H1 (cell line): ENCODE results near the gene AGBL5. TPM values are rescaled to one million over a fixed set of nuclear protein-coding genes. Genes with fewer than 3 reads are reported as not detected.
A peak's percentile ranks its signal among the peaks of the same experiment; 100 is the strongest.

Experiments
- CTCF ChIA-PET: fragments of 300-600 bp; sonication (Branson Sonifier 250); formaldehyde crosslinking; loops from one replicate; lab custom pipeline; 2021; ENCODE audit not compliant: partially characterized antibody; lab: Charles Lee
- POLR2A ChIA-PET: fragments of 300-600 bp; sonication (Branson Sonifier 250); formaldehyde crosslinking; loops from one replicate; lab custom pipeline; 2021; ENCODE audit warnings: inconsistent platforms; ENCODE audit not compliant: partially characterized antibody; lab: Charles Lee
- DNase-seq, 2 experiments: peaks; one replicate each; pipeline versions ENCODE4 v3.0.0 to v3.0.0-alpha.2; 2010 to 2022; ENCODE audit warnings: low spot score in 2 of 2, low read depth in 1 of 2, mixed read lengths in 1 of 2
- FAIRE-seq: peaks from 2 replicates; lab custom pipeline; 2011; peaks lifted over from hg19 to GRCh38; lab: Jason Lieb, UNC
- H2AFZ ChIP-seq: 2 replicates; pipeline ENCODE4 v1.8.1; 2012; ENCODE audit warnings: low read length, inconsistent platforms
- H2AK5ac ChIP-seq: 2 replicates; pipeline ENCODE4 v1.6.1; 2013; ENCODE audit warnings: low read depth, low read length
- H2BK120ac ChIP-seq: replicated peaks from 2 replicates; pipeline ENCODE3; 2013; ENCODE audit warnings: low read depth, low read length, inconsistent platforms
- H2BK12ac ChIP-seq: 2 replicates; pipeline ENCODE4 v1.6.1; 2013; ENCODE audit warnings: low read depth, low read length
- H2BK15ac ChIP-seq: 2 replicates; pipeline ENCODE4 v1.6.1; 2013; ENCODE audit warnings: low read length
- H2BK20ac ChIP-seq: 2 replicates; pipeline ENCODE4 v1.6.1; 2013; ENCODE audit warnings: low read length
- H2BK5ac ChIP-seq: 2 replicates; pipeline ENCODE4 v1.6.1; 2013; ENCODE audit warnings: low read depth, low read length
- H3K14ac ChIP-seq: 2 replicates; pipeline ENCODE4 v1.6.1; 2013; ENCODE audit warnings: inconsistent platforms; ENCODE audit not compliant: insufficient read length
- H3K18ac ChIP-seq: 2 replicates; pipeline ENCODE4 v1.6.1; 2013; ENCODE audit warnings: low read length; ENCODE audit errors: extremely low read depth
- H3K23ac ChIP-seq: 2 replicates; pipeline ENCODE4 v1.6.1; 2013; ENCODE audit warnings: inconsistent platforms; ENCODE audit not compliant: insufficient read length
- H3K23me2 ChIP-seq: 2 replicates; pipeline ENCODE4 v1.6.1; 2013; ENCODE audit warnings: low read depth, low read length
- H3K27ac ChIP-seq: 2 replicates; pipeline ENCODE4 v1.6.1; 2011; ENCODE audit warnings: low read depth, low read length, inconsistent platforms
- H3K27me3 ChIP-seq, 4 experiments: replicated peaks in 1 of 4; 1 replicate in 1 of 4; 2 replicates in 3 of 4; pipeline versions ENCODE4 v1.6.1 to v1.8.1; 2011 to 2013; ENCODE audit warnings: low read length in 3 of 4, mild to moderate bottlenecking in 3 of 4, inconsistent platforms in 2 of 4, mixed read lengths in 2 of 4, moderate library complexity in 1 of 4; ENCODE audit not compliant: control insufficient read depth in 3 of 4, insufficient read depth in 3 of 4; ENCODE audit errors: extremely low read depth in 1 of 4
- H3K36me3 ChIP-seq, 4 experiments: 2 replicates each; pipeline versions ENCODE4 v1.6.1 to v1.8.1; 2011 to 2013; ENCODE audit warnings: mild to moderate bottlenecking in 4 of 4, low read length in 3 of 4, moderate library complexity in 2 of 4, control low read depth in 1 of 4, inconsistent platforms in 1 of 4; ENCODE audit not compliant: insufficient read depth in 4 of 4, control insufficient read depth in 2 of 4
- H3K4ac ChIP-seq: replicated peaks from 2 replicates; pipeline ENCODE3; 2013; ENCODE audit warnings: low read length, low read depth, mixed read lengths, inconsistent platforms; ENCODE audit not compliant: insufficient read length
- H3K4me1 ChIP-seq, 4 experiments: replicated peaks in 1 of 4; 1 replicate in 1 of 4; 2 replicates in 3 of 4; pipeline versions ENCODE4 v1.6.1 to v1.8.1; 2011 to 2013; ENCODE audit warnings: low read length in 3 of 4, inconsistent platforms in 2 of 4, mixed read lengths in 1 of 4; ENCODE audit not compliant: insufficient read depth in 4 of 4, control insufficient read depth in 3 of 4
- H3K4me2 ChIP-seq, 2 experiments: 2 replicates each; pipeline versions ENCODE4 v1.6.1 to v1.8.1; 2011 to 2013; ENCODE audit warnings: low read depth in 2 of 2, low read length in 2 of 2, control low read depth in 1 of 2, inconsistent platforms in 1 of 2, mild to moderate bottlenecking in 1 of 2; ENCODE audit not compliant: insufficient read depth in 1 of 2
- H3K4me3 ChIP-seq, 4 experiments: fragments of 200-600, 300-600 bp in 1 of 4; sonication (generic), shearing (Covaris generic), sonication (Bioruptor Twin) in 1 of 4; 2 replicates each; pipeline versions ENCODE4 v1.5.1 to v1.8.1; 2011 to 2016; ENCODE audit warnings: low read length in 4 of 4, low read depth in 3 of 4, control low read depth in 2 of 4, inconsistent platforms in 2 of 4, mild to moderate bottlenecking in 2 of 4, mixed read lengths in 1 of 4, moderate library complexity in 1 of 4; ENCODE audit not compliant: insufficient read depth in 2 of 4; ENCODE audit errors: extremely low read depth in 1 of 4
- H3K56ac ChIP-seq: replicated peaks from 2 replicates; pipeline ENCODE3; 2013; ENCODE audit warnings: low read depth, mild to moderate bottlenecking, mixed read lengths, low read length, inconsistent platforms; ENCODE audit not compliant: insufficient read length
- H3K79me1 ChIP-seq: 2 replicates; pipeline ENCODE4 v1.6.1; 2013; ENCODE audit warnings: low read depth, low read length, control low read depth
- H3K79me2 ChIP-seq, 2 experiments: 2 replicates each; pipeline versions ENCODE4 v1.6.1 to v1.8.1; 2012 to 2013; ENCODE audit warnings: low read length in 2 of 2, mild to moderate bottlenecking in 2 of 2, inconsistent platforms in 1 of 2; ENCODE audit not compliant: insufficient read depth in 2 of 2, control insufficient read depth in 1 of 2
- H3K9ac ChIP-seq, 4 experiments: replicated peaks in 1 of 4; 1 replicate in 1 of 4; 2 replicates in 3 of 4; pipeline versions ENCODE4 v1.6.1 to v1.8.1; 2011 to 2013; ENCODE audit warnings: low read depth in 3 of 4, low read length in 3 of 4, control low read depth in 2 of 4, mild to moderate bottlenecking in 2 of 4, moderate library complexity in 2 of 4, inconsistent platforms in 1 of 4; ENCODE audit errors: extremely low read depth in 1 of 4
- H3K9me3 ChIP-seq, 2 experiments: 2 replicates each; pipeline versions ENCODE4 v1.6.1 to v1.8.1; 2012 to 2013; ENCODE audit warnings: mild to moderate bottlenecking in 2 of 2, moderate library complexity in 2 of 2, control low read depth in 1 of 2, inconsistent platforms in 1 of 2, low read depth in 1 of 2, low read length in 1 of 2, mixed read lengths in 1 of 2; ENCODE audit not compliant: insufficient read depth in 2 of 2
- H4K20me1 ChIP-seq, 2 experiments: replicated peaks in 1 of 2; 2 replicates each; pipeline versions ENCODE3 to v1.8.1; 2011 to 2013; ENCODE audit warnings: inconsistent platforms in 2 of 2, low read length in 2 of 2, mild to moderate bottlenecking in 1 of 2; ENCODE audit not compliant: insufficient read depth in 2 of 2, control insufficient read depth in 1 of 2
- H4K5ac ChIP-seq: 2 replicates; pipeline ENCODE4 v1.6.1; 2013; ENCODE audit warnings: low read length, low read depth, mixed read lengths, inconsistent platforms; ENCODE audit not compliant: insufficient read length
- H4K8ac ChIP-seq: 2 replicates; pipeline ENCODE4 v1.8.0; 2013; ENCODE audit warnings: mild to moderate bottlenecking, moderate library complexity, low read length, inconsistent platforms; ENCODE audit not compliant: insufficient read depth; ENCODE audit errors: extremely low read depth
- H4K91ac ChIP-seq: replicated peaks from 2 replicates; pipeline ENCODE3; 2013; ENCODE audit warnings: low read length, mixed read lengths, inconsistent platforms; ENCODE audit not compliant: insufficient read length
- BRCA1 ChIP-seq: IDR thresholded peaks from 2 replicates; pipeline ENCODE4 v1.6.1; 2012; ENCODE audit warnings: low read depth, low read length, improper control_type of control experiment
- CEBPB ChIP-seq: IDR thresholded peaks from 2 replicates; pipeline ENCODE4 v1.6.1; 2012; ENCODE audit warnings: low read depth, low read length
- CHD1 ChIP-seq: IDR thresholded peaks from 2 replicates; pipeline ENCODE4 v1.6.1; 2012; ENCODE audit warnings: low read depth, low read length, improper control_type of control experiment
- CREB1 ChIP-seq: IDR thresholded peaks from 2 replicates; pipeline ENCODE4 v1.6.1; 2012; ENCODE audit warnings: inconsistent platforms
- CTCF ChIP-seq, 3 experiments: IDR thresholded peaks; 1 replicate in 2 of 3; 2 replicates in 1 of 3; pipeline versions ENCODE4 v1.5.1 to v1.6.1; 2011; ENCODE audit warnings: low read length in 3 of 3, mild to moderate bottlenecking in 3 of 3, inconsistent platforms in 2 of 3, low read depth in 1 of 3, moderate library complexity in 1 of 3; ENCODE audit not compliant: insufficient read depth in 1 of 3; ENCODE audit errors: control extremely low read depth in 1 of 3
- EZH2 ChIP-seq: fragments of 200-600 bp; sonication (generic); IDR thresholded peaks from 2 replicates; pipeline ENCODE4 v1.7.1; 2012; ENCODE audit warnings: low read depth, mild to moderate bottlenecking, moderate library complexity, low read length, inconsistent platforms; ENCODE audit not compliant: severe bottlenecking
- NRF1 ChIP-seq: IDR thresholded peaks from 2 replicates; pipeline ENCODE4 v1.6.1; 2011; ENCODE audit warnings: mild to moderate bottlenecking, low read depth, low read length, improper control_type of control experiment
- RNF2 ChIP-seq: fragments of 200-900, 300-1000 bp; sonication (generic); IDR thresholded peaks from 2 replicates; pipeline ENCODE4 v1.7.1; 2016; ENCODE audit warnings: borderline replicate concordance, low read depth, mild to moderate bottlenecking, antibody characterized with exemption, low read length; ENCODE audit not compliant: poor library complexity, severe bottlenecking; ENCODE audit errors: missing control alignments
- SIX5 ChIP-seq: IDR thresholded peaks from 2 replicates; pipeline ENCODE4 v1.6.1; 2011; ENCODE audit warnings: mild to moderate bottlenecking, low read depth, low read length
- YY1 ChIP-seq: IDR thresholded peaks from 2 replicates; pipeline ENCODE4 v1.6.1; 2011; ENCODE audit warnings: low read depth, mild to moderate bottlenecking, low read length
- WGBS, 2 experiments: shearing (Covaris generic) in 1 of 2; methylation state at CpG; one replicate each; pipeline versions ENCODE4 v1.1.6 to v1.1.7; 2013 to 2015; ENCODE audit warnings: low lambda C conversion rate in 2 of 2, mixed read lengths in 2 of 2, inconsistent platforms in 1 of 2, low coverage in 1 of 2, missing lambda C conversion rate in 1 of 2; ENCODE audit not compliant: insufficient replicate concordance in 2 of 2, insufficient coverage in 1 of 2, insufficient read length in 1 of 2; ENCODE audit errors: extremely low coverage in 1 of 2, missing lambda C conversion rate in 1 of 2; 5-methylcytosine and 5-hydroxymethylcytosine counted together
- polyA plus RNA-seq, 7 experiments: library from polyadenylated mRNA; depleted of rRNA in 3 of 7; stranded (reverse) in 5 of 7; unstranded in 2 of 7; fragments of >200 nt in 5 of 7; fragments of 200-250 nt in 2 of 7; gene quantifications; 1 replicate in 5 of 7; 2 replicates in 1 of 7; 4 replicates in 1 of 7; pipeline versions ENCODE4 v1.2.1 to v1.2.3, GENCODE V29; 2011 to 2013; ENCODE audit warnings: missing spikeins in 2 of 7, mixed read lengths in 2 of 7
- total RNA-seq: library from RNA; stranded (reverse); fragmentation: NEBNext Ultra II Directional; extraction: Animal tissue kit (Norgen Biotek cat#: 25700); gene quantifications from 2 replicates; pipeline ENCODE4 v1.2.1, GENCODE V29; 2021

AGBL5 gene
- total and polyA plus RNA-seq, 2 of the 8 experiments (the other 6 are each of a cell fraction or from before 2014, with no cell fraction given) = 45.4 to 62.0 TPM

- Histone ChIP-seq H2AK5ac (peak overlapping the region; percentile 43), H3K4ac (no peak overlapping the region), H3K27ac (no peak overlapping the region), H3K14ac (no peak overlapping the region), H2BK120ac (no peak overlapping the region), H3K56ac (no peak overlapping the region), H3K23ac (no peak overlapping the region), H3K36me3 (no peaks in the 10 kb centered on the region), H3K79me1 (no peaks in the 10 kb centered on the region), H2BK12ac (peak overlapping the region; percentile 84; the same call in 1 of the 2 replicates), H4K91ac (peak overlapping the region; percentile 66), H2BK5ac (peak overlapping the region; percentile 12; the same call in 1 of the 2 replicates), H2BK20ac (peak overlapping the region; percentile 32; the same call in 1 of the 2 replicates), H3K79me2 (no peaks in the 10 kb centered on the region), H2AFZ (no peak overlapping the region), H3K18ac (peak overlapping the region; percentile 38; the same call in 1 of the 2 replicates), H3K4me1 (peaks cover 0 to 21% (median 14%) of the 10 kb centered on the region in 4 experiments; a peak in 6 of 7 replicates), H4K20me1 (no peaks in the 10 kb centered on the region), H2BK15ac (peak overlapping the region; percentile 88; the same call in 1 of the 2 replicates), H3K4me2 (peak overlapping the region in 1 of 2 experiments; percentile 33; a peak in 1 of 4 replicates), H3K23me2 (peaks cover 3% of the 10 kb centered on the region; the same call in 1 of the 2 replicates), H3K9me3 (no peaks in the 10 kb centered on the region), H3K4me3 (no peak overlapping the region), H3K9ac (peak overlapping the region in 1 of 4 experiments; percentile 13; a peak in 1 of 7 replicates), H4K5ac (no peak overlapping the region), H3K27me3 (peaks cover 0 to 8% (median 5%) of the 10 kb centered on the region in 4 experiments; a peak in 2 of 7 replicates), H4K8ac (peak overlapping the region; percentile 69; the same call in 1 of the 2 replicates)
- WGBS, 2 experiments = 92% methylated on average over 14 of the region's 14 CpGs; no CpG with 5 or more reads in 1 of the 2 experiments
- ChIA-PET POLR2A (interaction anchor here (0.8 to 5.7 kb wide), 8 partner anchors 8 to 264 kb away, joined by 3 to 63 read pairs (median 3); partner anchors contain the start of genes CAD and OST4), CTCF (interaction anchor here (0.8 to 16.5 kb wide), 16 partner anchors 8 to 846 kb away, joined by 3 to 160 read pairs (median 4); partner anchors contain the start of genes AGBL5 and OST4)
- DNase-seq (no peak), FAIRE-seq (no peak)
- TF ChIP-seq CHD1 = no peak
- no peak for TF ChIP-seq NRF1
- no peak for TF ChIP-seq EZH2
- no peak for TF ChIP-seq BRCA1
- TF ChIP-seq CREB1 = no peak
- no peak for TF ChIP-seq CTCF (IDR thresholded peaks at IDR 0.05; ENCODE audit: control extremely low read depth in 1 of 3, insufficient read depth in 1 of 3, low read depth in 1 of 3, low read length in 3 of 3)
- no peak for TF ChIP-seq CEBPB
- TF ChIP-seq SIX5 = no peak
- no peak for TF ChIP-seq YY1
- no peak for TF ChIP-seq RNF2
These were observed 29.1 kb downstream of the AGBL5 start for GRCh38 chr2:27080603-27080936.
